ENCODE measurements around the gene COMMD1. TPM values are rescaled to one million over a fixed set of nuclear protein-coding genes. Genes with fewer than 3 reads are reported as not detected.

Gene COMMD1
- total and polyA plus RNA-seq, 7 donors = 33.6 to 67.3 (median 49.1) TPM

- H3K27me3 ChIP-seq (ENCODE audit: insufficient read depth in 3 of 3, low read length in 2 of 3) = no peaks in the 10 kb centered on the region
- H3K36me3 ChIP-seq (ENCODE audit: insufficient read depth in 1 of 2, low read depth in 1 of 2) = no peaks in the 10 kb centered on the region
- no peak for DNase-seq
- intact Hi-C loops (cut with DNase I) = no loop called here
- ATAC-seq = no peak
- H3K4me3 ChIP-seq = no peak overlapping the region
- peaks cover 6% of the 10 kb centered on the region for H3K4me1 ChIP-seq
- TF ChIP-seq CTCF (IDR thresholded peaks at IDR 0.05) = no peak
- no peak overlapping the region for H3K27ac ChIP-seq
- H3K9me3 ChIP-seq = no peaks in the 10 kb centered on the region
- 84 to 100% (median 94%) methylated on average over 1 of the region's 1 CpG for WGBS, 3 donors
These were observed 15.1 kb downstream of the COMMD1 start for GRCh38 chr2:61920548-61920947.

GRCh38 chr2:61922714-61923113, 17.2 kb downstream of the COMMD1 start:
- H3K27ac ChIP-seq = no peak overlapping the region
- no peaks in the 10 kb centered on the region for H3K9me3 ChIP-seq
- DNase-seq = no peak
- no peak overlapping the region for H3K4me3 ChIP-seq
- H3K4me1 ChIP-seq = peaks cover 6% of the 10 kb centered on the region
- no peak for TF ChIP-seq CTCF (IDR thresholded peaks at IDR 0.05)
- no peaks in the 10 kb centered on the region for H3K36me3 ChIP-seq (ENCODE audit: insufficient read depth in 1 of 2, low read depth in 1 of 2)
- intact Hi-C loops (cut with DNase I) = no loop called here
- no peaks in the 10 kb centered on the region for H3K27me3 ChIP-seq (ENCODE audit: insufficient read depth in 3 of 3, low read length in 2 of 3)
- ATAC-seq = no peak

GRCh38 chr2:61924895-61925663, 19.6 kb downstream of the COMMD1 start:
- Histone ChIP-seq H3K4me1 (peaks cover 11% of the 10 kb centered on the region), H3K4me3 (no peak overlapping the region), H3K9me3 (no peaks in the 10 kb centered on the region), H3K36me3 (ENCODE audit: insufficient read depth in 1 of 2, low read depth in 1 of 2) (no peaks in the 10 kb centered on the region), H3K27me3 (ENCODE audit: insufficient read depth in 3 of 3, low read length in 2 of 3) (no peaks in the 10 kb centered on the region), H3K27ac (no peak overlapping the region)
- DNase-seq (no peak), ATAC-seq (no peak)
- WGBS, 3 donors = 79 to 82% (median 79%) methylated on average over 15 of the region's 15 CpGs
- no peak for TF ChIP-seq CTCF (IDR thresholded peaks at IDR 0.05)
- intact Hi-C loops (cut with DNase I) = no loop called here

GRCh38 chr2:61926531-61927477, 21.3 kb downstream of the COMMD1 start:
- Histone ChIP-seq H3K4me3 (no peak overlapping the region), H3K9me3 (no peaks in the 10 kb centered on the region), H3K4me1 (peaks cover 5% of the 10 kb centered on the region), H3K36me3 (ENCODE audit: insufficient read depth in 1 of 2, low read depth in 1 of 2) (no peaks in the 10 kb centered on the region), H3K27ac (no peak overlapping the region), H3K27me3 (ENCODE audit: insufficient read depth in 3 of 3, low read length in 2 of 3) (no peaks in the 10 kb centered on the region)
- no peak for ATAC-seq
- intact Hi-C loops (cut with DNase I) = no loop called here
- TF ChIP-seq CTCF (IDR thresholded peaks at IDR 0.05) = no peak
- WGBS, 3 donors = 89 to 96% (median 93%) methylated on average over 8 of the region's 8 CpGs
- no peak for DNase-seq

Data from psoas muscle (tissue), 8 donors.